Effector CD8-positive, alpha-beta T cell (primary cell): ENCODE data around the gene MYADM.
"Not testable (repeated sequence)": the region's sequence is repeated elsewhere in the genome, so short reads cannot be mapped to it uniquely, and the experiment has no call there.

Source experiments
- DNase-seq: peaks from one replicate; lab custom pipeline; 2025; lab: John Stamatoyannopoulos, UW
- total RNA-seq, 4 experiments: gene quantifications; one replicate each; lab custom pipeline; 2026; lab: John Stamatoyannopoulos, UW

The MYADM gene
- 19.6 to 46.2 (median 36.7) reads per million in 4 experiments for total RNA-seq

- peak; percentile 100 for DNase-seq
Observed at GRCh38 chr19:53867225-53868090, at the start of gene MYADM. TSS of gene MYADM (plus strand) at chr19:53867883. CDS start at chr19:53873530, 5,647 bp downstream.

GRCh38 chr19:53818756-53819155 is 48.9 kb upstream of the MYADM start:
- DNase-seq: no peak

- no peak for DNase-seq
Observed at GRCh38 chr19:53819861-53820260, 47.8 kb upstream of the MYADM start.

- DNase-seq: no peak
Observed at GRCh38 chr19:53823380-53824120, 44.1 kb upstream of the MYADM start.

- DNase-seq: no peak
Observed at GRCh38 chr19:53824134-53824611, 43.5 kb upstream of the MYADM start, which contains the start of gene NLRP12. TSS of gene NLRP12 (minus strand) at chr19:53824314. CDS start at chr19:53824174, 140 bp downstream.

- DNase-seq: no peak
Observed at GRCh38 chr19:53826876-53827275, 40.8 kb upstream of the MYADM start.

GRCh38 chr19:53828531-53828930 is 39.2 kb upstream of the MYADM start:
- DNase-seq: no peak

GRCh38 chr19:53832861-53833260 is 34.8 kb upstream of the MYADM start:
- DNase-seq: not testable (repeated sequence)

- not testable (repeated sequence) for DNase-seq
Observed at GRCh38 chr19:53838446-53838845, 29.2 kb upstream of the MYADM start.

- not testable (repeated sequence) for DNase-seq
Observed at GRCh38 chr19:53840241-53840640, 27.4 kb upstream of the MYADM start.

GRCh38 chr19:53840914-53841313 is 26.8 kb upstream of the MYADM start:
- not testable (repeated sequence) for DNase-seq

- no peak for DNase-seq
Observed at GRCh38 chr19:53844849-53845246, 22.8 kb upstream of the MYADM start.

GRCh38 chr19:53847555-53847954 is 20.1 kb upstream of the MYADM start:
- no peak for DNase-seq

GRCh38 chr19:53849237-53849676 is 18.4 kb upstream of the MYADM start:
- no peak for DNase-seq

GRCh38 chr19:53853707-53854106 is 14.0 kb upstream of the MYADM start:
- no peak for DNase-seq

GRCh38 chr19:53864308-53864836 is 3.3 kb upstream of the MYADM start:
- no peak for DNase-seq

- no peak for DNase-seq
Observed at GRCh38 chr19:53865523-53865917, 2.2 kb upstream of the MYADM start.

GRCh38 chr19:53865918-53866864 is 1.5 kb upstream of the MYADM start:
- peak; percentile 33 for DNase-seq

- no peak for DNase-seq
Observed at GRCh38 chr19:53866865-53867224, 838 bp upstream of the MYADM start.

GRCh38 chr19:53868091-53868891 is 608 bp downstream of the MYADM start:
- DNase-seq: peak; percentile 58
